Tibial artery (tissue), 4 donors: ENCODE results near the gene ENDOG.

Source experiments
- DNase-seq, 2 donors: peaks; one replicate each; pipeline ENCODE4 v3.0.0-alpha.2; 2019
- H3K27ac ChIP-seq, 2 donors: fragments of 200-600 bp; sonication (generic) in 1 of 2; 1 replicate in 1 of 2; 2 replicates in 1 of 2; pipeline ENCODE4 v1.5.1; 2018 to 2019; ENCODE audit warnings: mild to moderate bottlenecking in 1 of 2
- H3K27me3 ChIP-seq, 2 donors: fragments of 200-600 bp; sonication (generic) in 1 of 2; one replicate each; pipeline versions ENCODE4 v1.5.1 to v1.6.0; 2016 to 2019
- H3K36me3 ChIP-seq, 3 donors: fragments of 200-600 bp; sonication (generic) in 2 of 3; one replicate each; pipeline ENCODE4 v1.5.1; 2016 to 2019; ENCODE audit warnings: mild to moderate bottlenecking in 2 of 3
- H3K4me1 ChIP-seq, 4 donors: fragments of 200-600 bp; sonication (generic) in 2 of 4; 1 replicate in 3 of 4; 2 replicates in 1 of 4; pipeline ENCODE4 v1.5.1; 2016 to 2019
- H3K4me3 ChIP-seq, 2 donors: fragments of 200-600 bp; sonication (generic) in 1 of 2; 1 replicate in 1 of 2; 2 replicates in 1 of 2; pipeline ENCODE4 v1.5.1; 2018 to 2019; ENCODE audit warnings: mild to moderate bottlenecking in 2 of 2
- H3K9me3 ChIP-seq, 3 donors: fragments of 200-600 bp; sonication (generic) in 1 of 3; one replicate each; pipeline ENCODE4 v1.5.1; 2016 to 2019
- intact Hi-C: fragments of 100-400 bp; cut with DNase I; formaldehyde crosslinking; loops from one replicate; pipeline ENCODE4 v1.15.0; 2023; ENCODE audit warnings: low total_unique reads
- TF ChIP-seq, protein P1 (sequence below), 2 experiments: fragments of 200-600 bp in 1 of 2; fragments of 450-650 bp in 1 of 2; IDR thresholded peaks; one replicate each; pipeline ENCODE4 v1.5.1; 2017 to 2019; ENCODE audit warnings: antibody characterized with exemption in 2 of 2, mild to moderate bottlenecking in 1 of 2, moderate library complexity in 1 of 2

The ENDOG gene

DNA sequence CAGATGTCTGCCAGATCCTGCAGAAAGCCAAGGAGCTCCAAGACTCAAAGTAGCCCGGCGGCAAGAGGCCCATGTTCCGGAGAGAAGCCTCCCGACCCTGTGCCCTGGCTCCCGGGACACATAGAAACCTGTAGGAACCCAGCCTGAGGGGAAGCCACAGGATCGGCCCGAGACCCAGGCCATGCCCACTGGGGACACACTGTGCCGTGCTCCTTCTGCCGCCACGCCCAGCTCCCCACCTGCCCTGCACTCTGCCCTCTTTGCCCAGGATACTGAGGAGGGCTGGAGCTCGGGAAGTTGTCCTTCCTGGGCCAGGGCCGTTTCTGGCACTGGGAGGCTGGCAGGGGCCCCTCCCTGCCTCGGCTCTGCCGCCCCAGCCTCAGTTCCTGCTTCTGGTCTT, 10.5 kb upstream of the ENDOG start:
- Histone ChIP-seq H3K27me3 (no peaks in the 10 kb centered on the region), H3K4me3 (no peak overlapping the region), H3K9me3 (no peaks in the 10 kb centered on the region), H3K4me1 (no peaks in the 10 kb centered on the region), H3K36me3 (peaks cover 43 to 66% (median 55%) of the 10 kb centered on the region in 3 donors), H3K27ac (no peak overlapping the region)
- TF ChIP-seq, protein P1, sequence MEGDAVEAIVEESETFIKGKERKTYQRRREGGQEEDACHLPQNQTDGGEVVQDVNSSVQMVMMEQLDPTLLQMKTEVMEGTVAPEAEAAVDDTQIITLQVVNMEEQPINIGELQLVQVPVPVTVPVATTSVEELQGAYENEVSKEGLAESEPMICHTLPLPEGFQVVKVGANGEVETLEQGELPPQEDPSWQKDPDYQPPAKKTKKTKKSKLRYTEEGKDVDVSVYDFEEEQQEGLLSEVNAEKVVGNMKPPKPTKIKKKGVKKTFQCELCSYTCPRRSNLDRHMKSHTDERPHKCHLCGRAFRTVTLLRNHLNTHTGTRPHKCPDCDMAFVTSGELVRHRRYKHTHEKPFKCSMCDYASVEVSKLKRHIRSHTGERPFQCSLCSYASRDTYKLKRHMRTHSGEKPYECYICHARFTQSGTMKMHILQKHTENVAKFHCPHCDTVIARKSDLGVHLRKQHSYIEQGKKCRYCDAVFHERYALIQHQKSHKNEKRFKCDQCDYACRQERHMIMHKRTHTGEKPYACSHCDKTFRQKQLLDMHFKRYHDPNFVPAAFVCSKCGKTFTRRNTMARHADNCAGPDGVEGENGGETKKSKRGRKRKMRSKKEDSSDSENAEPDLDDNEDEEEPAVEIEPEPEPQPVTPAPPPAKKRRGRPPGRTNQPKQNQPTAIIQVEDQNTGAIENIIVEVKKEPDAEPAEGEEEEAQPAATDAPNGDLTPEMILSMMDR (IDR thresholded peaks at IDR 0.05) = no peak
- intact Hi-C loops = no loop called here
- DNase-seq = no peak

DNA sequence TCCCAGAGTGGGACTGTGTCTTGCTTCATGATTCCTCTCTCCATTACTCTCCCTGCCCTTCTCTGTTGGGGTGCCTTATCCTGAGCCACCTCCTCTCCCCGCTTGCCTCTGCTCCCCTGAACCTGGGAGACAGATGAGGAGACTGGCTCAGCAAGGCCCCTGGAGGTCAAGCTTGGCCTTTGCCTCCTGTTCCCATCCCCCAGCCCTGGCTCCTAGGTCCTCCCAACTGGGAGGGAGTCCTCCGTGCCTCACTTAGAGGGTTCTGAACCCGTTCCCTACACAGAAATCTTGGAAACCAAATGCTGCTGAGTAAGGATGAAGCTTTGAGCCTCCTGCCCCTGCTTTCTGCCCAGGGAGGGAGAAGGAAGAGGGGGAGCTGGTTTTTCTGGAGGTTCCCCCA, 9.8 kb upstream of the ENDOG start:
- TF ChIP-seq, protein P1 (IDR thresholded peaks at IDR 0.05) = no peak
- Histone ChIP-seq H3K9me3 (no peaks in the 10 kb centered on the region), H3K4me3 (no peak overlapping the region), H3K4me1 (no peaks in the 10 kb centered on the region), H3K36me3 (peaks cover 36 to 59% (median 48%) of the 10 kb centered on the region in 3 donors), H3K27ac (no peak overlapping the region), H3K27me3 (no peaks in the 10 kb centered on the region)
- intact Hi-C loops = no loop called here
- no peak for DNase-seq

DNA sequence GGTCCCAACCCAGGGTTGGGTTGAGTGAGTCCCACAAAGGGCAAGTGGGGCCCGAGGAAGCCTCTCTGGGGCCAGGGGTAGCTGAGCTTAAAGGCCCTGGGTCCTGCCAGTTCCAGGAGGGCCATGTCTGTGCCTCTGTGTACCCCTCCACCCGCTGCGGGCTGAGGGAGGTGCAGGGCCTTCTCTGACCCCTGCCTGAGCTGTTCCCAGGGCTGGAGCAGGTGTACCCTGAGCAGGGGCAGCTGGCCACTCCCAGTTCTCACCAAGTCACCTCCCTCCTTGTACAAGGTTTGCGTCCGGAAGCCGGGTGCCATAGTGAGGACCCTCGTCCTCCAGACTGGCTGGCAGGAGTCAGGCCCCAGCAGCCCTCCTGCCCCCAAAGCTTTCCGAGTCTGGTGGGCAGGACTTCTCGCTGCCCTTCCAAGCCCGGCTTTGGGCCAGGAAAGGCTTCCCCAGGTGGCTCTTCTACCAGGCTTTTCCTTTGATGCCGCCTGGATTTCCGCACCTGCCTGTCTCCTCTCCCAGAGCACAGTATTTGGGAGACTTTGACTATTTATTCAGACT, 9.2 kb upstream of the ENDOG start:
- H3K27me3 ChIP-seq = no peaks in the 10 kb centered on the region
- H3K4me3 ChIP-seq = no peak overlapping the region
- TF ChIP-seq, protein P1 (IDR thresholded peaks at IDR 0.05) = no peak
- no peaks in the 10 kb centered on the region for H3K9me3 ChIP-seq
- no peak overlapping the region for H3K27ac ChIP-seq
- H3K36me3 ChIP-seq = peaks cover 30 to 53% (median 42%) of the 10 kb centered on the region in 3 donors
- intact Hi-C loops = no loop called here
- H3K4me1 ChIP-seq = no peaks in the 10 kb centered on the region
- no peak for DNase-seq

DNA sequence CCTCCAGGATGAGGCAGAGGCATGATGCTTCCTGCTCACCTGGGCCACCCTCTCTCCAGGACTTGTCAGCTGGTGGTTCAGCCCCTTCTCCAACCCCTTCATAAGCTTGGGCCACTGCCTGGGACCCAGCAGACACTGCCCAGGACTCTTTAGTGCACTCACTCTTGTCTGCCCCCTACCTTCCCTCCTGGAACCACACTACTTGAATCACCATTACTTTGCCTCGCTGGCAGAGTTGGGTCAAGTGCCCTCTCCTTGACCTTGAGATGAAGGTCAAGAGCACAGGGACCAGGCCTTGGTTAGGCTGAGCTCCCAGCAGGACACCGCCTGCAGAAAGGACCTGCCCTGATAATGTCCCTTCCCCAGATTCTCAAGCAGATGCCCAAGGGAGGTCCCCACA, 8.5 kb upstream of the ENDOG start:
- H3K9me3 ChIP-seq = no peaks in the 10 kb centered on the region
- no peaks in the 10 kb centered on the region for H3K4me1 ChIP-seq
- TF ChIP-seq, protein P1 (IDR thresholded peaks at IDR 0.05) = no peak
- no peak overlapping the region for H3K4me3 ChIP-seq
- peaks cover 28 to 46% (median 38%) of the 10 kb centered on the region in 3 donors for H3K36me3 ChIP-seq
- H3K27ac ChIP-seq = no peak overlapping the region
- intact Hi-C loops = no loop called here
- no peak for DNase-seq
- H3K27me3 ChIP-seq = no peaks in the 10 kb centered on the region

DNA sequence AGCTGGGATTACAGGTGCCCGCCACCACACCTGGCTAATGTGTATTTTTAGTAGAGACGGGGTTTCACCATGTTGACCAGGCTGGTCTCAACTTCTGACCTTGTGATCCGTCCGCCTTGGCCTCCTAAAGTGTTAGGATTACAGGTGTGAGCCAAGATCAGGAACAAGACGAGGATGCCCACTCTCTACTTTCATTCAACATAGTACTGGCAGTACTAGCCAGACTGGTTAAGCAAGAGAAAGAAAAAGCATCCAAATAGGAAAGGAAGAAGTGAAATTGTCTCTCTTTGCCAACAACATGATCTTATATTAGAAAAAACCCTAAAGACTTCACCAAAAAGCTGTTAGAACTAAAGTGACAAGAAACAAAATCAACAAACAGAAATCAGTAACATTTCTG, 7.4 kb upstream of the ENDOG start:
- TF ChIP-seq, protein P1 (IDR thresholded peaks at IDR 0.05) = no peak
- Histone ChIP-seq H3K4me1 (no peaks in the 10 kb centered on the region), H3K4me3 (no peak overlapping the region), H3K27ac (no peak overlapping the region), H3K9me3 (no peaks in the 10 kb centered on the region), H3K36me3 (peaks cover 23 to 36% (median 28%) of the 10 kb centered on the region in 3 donors), H3K27me3 (no peaks in the 10 kb centered on the region)
- DNase-seq = no peak
- intact Hi-C loops = no loop called here
